H54 (cell line): ENCODE data around the gene SERPINA5.

Experiments
- DNase-seq: peaks from one replicate; pipeline ENCODE4 v3.0.0; 2011; ENCODE audit warnings: low spot score, mixed read lengths; ENCODE audit not compliant: insufficient read length
- FAIRE-seq: peaks from 3 replicates; lab custom pipeline; 2011; peaks lifted over from hg19 to GRCh38; lab: Jason Lieb, UNC
- POLR2A ChIP-seq: IDR thresholded peaks from 2 replicates; pipeline ENCODE4 v1.6.1; 2011; ENCODE audit warnings: low read depth, mild to moderate bottlenecking, low read length

SERPINA5 gene, protein sequence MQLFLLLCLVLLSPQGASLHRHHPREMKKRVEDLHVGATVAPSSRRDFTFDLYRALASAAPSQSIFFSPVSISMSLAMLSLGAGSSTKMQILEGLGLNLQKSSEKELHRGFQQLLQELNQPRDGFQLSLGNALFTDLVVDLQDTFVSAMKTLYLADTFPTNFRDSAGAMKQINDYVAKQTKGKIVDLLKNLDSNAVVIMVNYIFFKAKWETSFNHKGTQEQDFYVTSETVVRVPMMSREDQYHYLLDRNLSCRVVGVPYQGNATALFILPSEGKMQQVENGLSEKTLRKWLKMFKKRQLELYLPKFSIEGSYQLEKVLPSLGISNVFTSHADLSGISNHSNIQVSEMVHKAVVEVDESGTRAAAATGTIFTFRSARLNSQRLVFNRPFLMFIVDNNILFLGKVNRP

DNA sequence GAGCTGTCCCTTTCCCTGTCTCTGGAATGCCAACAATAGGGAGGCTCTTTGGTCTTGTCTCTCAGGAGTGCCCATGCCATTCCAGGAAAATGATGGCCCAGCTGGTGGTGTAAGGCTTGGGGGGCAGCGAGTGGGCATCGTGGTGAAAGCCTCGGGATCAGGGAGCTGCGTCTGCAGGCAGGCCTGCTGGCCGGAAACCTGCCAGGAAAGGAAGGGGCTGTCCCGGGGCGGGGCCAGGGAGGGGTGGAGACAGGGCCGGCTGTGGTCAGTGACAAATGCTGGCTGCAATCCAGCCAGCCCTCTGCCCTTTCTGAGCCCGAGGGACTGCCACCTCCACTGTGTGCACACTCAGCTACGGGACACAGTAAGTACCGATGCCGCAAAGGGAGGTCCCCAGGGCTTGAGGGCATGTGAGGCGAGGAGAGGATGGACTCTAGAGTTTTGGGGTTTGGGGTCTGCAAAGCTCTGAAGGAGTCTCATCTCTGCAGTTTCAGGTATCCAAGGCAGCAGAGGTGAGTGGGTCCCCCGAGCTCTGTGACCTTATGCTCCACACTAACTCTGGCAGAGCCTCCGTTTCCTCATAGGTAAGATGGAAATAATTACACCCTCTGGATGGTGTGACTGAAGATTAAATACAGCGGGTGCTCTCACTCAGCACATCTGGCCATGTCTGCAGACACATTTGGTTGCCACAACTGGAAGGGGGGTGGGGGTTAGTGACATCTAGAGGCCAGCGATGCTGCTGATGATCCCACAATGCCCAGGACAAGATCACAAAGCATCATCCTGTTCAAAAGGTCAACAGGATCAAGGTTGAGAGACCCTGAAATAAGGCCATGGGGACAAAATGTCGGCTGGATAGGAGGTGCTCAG, at the start of gene SERPINA5:
SERPINA5 (plus strand) TSS at position 300 of the 873 bp plus-strand sequence. CDS start 5,937 bp downstream, outside the sequence.
- DNase-seq (peak; percentile 34), FAIRE-seq (no peak)
- no peak for TF ChIP-seq POLR2A

DNA sequence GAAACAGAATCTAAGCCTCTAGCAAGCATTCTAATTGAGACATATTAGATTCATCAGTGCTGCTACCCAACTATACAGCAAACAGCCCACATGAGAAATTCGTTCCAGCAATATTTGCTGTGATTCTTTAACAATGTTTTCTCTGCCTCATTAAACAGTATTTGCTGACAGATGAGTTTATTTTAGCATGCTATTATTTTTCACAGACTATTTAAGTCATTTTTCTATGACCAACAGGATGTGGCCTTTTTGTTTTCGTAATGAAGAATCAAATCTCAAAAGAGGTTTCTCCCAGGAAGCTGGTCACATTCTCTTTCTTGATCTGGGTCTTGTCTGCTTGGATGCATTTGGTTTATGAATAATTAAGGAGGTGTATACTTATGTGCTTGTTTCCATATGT, 48.8 kb upstream of the SERPINA5 start:
- FAIRE-seq (no peak), DNase-seq (no peak)
- TF ChIP-seq POLR2A, result no peak

DNA sequence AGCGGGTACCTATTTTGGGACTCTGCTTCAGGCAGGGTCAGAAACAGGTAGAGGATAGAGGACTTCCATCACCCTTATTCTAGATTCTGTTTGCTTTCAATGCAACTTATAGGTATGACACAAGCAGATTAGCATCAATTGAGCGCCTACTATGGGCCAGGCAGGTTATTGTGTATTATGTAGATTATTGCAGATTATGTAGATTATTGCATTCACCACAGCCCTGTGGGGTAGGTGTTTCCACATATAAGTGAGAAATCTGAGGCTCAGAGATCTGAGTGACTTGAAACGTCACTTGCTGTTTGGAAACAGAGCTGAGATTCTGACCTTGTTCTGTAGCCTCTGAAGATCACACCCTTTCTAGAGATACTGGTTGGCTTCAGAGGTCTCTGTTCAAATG, 45.7 kb upstream of the SERPINA5 start:
- no peak for TF ChIP-seq POLR2A
- DNase-seq, result no peak
- no peak for FAIRE-seq

DNA sequence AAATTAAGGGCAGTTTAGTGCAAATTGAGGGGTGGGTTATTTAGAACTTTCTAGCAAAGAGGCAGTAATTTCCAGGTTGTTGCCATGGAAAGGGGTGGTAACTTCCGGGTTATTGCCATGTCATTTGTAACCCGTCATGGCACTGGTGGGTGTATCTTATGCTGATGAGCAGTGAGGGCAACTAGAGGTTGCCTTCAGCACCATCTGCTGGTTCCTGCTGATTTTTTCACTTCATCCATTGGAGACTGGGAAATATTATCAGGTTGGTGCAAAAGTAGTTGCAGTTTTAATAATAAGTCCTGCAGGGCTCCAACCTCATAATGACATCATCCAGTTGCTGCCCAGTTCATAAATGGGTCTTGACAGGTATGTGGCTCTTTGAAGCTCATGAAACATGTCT, 44.4 kb upstream of the SERPINA5 start:
- DNase-seq, result no peak
- TF ChIP-seq POLR2A, result no peak
- FAIRE-seq, result peak; percentile 33

DNA sequence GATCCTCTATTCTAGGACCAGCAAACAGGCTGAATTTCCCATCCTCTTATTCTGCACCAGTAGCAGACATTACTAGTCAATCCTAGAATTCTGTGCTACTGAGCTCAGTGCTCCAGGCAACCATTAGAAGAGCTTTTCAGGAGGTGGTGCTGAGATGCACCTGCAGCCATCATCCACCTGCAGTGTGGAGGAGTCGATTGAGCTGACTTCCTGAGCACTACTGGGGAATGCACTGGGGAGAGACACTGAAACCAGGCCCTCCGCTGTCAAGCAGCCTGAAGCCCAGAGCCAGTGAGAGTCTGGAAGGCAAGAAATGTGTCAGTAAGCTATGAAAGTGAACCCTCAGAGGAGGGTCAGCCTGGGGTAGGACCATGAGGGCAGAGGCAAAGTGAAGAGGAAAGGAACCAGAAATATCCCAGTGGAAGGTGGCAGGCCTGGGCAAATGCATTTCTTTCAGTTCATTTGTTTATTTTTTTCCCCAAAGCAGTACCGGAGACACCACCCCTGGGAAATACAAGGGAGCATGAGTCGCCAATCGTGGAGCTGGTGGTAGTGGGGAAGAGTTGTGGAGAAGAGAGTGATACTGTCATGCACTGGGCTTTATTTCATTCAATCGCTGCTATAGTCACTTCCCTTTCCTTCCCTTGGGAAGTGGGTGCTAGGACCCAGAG, 43.0 kb upstream of the SERPINA5 start:
- TF ChIP-seq POLR2A, result no peak
- FAIRE-seq, result no peak
- DNase-seq, result no peak

DNA sequence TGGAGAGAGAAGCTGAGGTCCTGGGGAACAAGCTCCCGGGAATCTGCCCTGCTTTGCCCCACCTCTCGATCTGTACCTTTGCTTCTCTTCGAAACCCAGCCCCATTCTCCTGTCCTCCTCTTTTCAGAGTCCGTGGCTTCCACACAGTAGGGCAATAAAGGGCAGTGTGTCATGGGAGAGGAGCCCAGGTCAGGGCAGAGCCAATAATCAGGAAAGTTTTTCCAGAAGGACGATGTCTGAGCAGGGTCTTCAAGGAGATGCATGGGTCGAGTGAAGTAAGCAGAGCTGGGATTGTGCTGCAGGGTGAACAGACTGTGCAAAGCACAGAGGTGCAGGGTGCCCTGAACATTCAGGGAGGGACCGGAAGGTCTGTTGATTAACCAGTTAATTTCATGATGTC, 42.0 kb upstream of the SERPINA5 start:
- no peak for TF ChIP-seq POLR2A
- no peak for FAIRE-seq

DNA sequence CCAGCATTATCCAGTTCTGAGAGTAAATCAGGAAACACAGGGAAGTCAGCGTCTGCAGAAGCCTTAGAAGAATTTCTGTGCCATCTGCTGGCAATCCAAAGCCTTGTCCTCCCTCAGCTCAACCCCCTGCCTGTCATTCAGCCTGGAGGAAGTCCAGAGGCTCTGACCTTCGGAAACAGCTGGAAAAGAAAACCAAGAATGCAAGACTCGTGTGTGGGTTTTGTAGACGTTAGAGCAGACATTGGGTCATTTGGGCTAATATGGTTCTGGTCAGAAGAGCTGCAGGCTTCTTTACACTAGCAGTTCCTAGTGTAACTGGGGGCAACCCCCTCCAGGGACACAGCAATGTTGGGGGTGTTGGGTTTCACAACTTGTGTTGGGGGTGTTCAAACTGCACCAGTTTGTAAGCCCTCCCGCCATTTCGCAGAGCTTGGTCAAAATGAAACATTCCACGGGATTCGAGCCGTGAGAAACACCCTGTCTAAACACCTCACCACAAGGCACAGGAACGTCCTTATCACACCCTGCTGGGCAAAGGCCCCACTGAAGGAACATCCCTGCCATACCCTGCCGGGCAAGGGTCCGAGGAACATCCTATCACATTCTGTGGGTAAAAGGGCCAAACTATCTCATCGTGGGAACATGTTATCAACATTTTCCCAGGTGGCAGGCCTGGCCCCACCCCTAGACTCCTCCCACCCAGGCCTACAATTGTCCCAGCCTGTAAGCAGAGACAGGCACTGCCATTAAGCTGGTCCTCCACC, 41.0 kb upstream of the SERPINA5 start:
- no peak for DNase-seq
- no peak for FAIRE-seq

More for the DNA sequence above, 42.0 kb upstream of the SERPINA5 start:
- no peak for DNase-seq

DNA sequence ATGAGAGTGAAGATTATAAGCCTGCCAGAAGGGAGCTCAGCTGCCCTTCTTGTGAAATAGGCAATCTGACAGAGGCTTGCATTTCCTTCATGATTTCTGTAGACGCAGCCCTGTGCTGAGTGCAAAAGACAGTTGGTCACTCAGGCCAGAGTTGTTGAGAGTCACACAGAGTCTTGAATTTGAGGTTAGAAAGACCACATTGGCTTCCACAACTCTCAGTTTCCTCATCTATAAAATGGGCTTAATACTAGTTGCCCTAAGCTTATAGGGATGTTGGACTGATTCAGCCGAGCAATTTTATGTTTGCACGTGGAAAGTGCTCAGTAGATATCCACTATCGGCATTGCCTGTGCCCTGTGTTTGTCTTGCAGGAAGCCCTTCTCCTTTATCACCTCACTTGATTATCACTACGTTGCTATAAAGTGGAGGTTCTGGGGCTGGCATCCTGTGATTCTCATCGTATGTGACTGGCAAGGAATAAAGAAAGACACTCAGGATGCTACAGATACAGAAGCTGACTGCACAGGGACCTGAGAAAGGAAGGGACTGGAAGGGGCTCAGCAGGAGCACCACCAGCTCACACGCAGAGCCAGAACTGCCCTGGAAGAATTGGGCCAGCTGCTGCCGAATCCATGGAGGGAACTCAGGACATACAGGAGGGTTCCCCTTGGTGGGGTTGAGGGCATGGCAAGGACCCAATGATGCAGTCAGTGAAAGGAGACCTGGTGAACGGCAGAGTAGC, 39.8 kb upstream of the SERPINA5 start:
- TF ChIP-seq POLR2A, result no peak
- no peak for FAIRE-seq

More for the DNA sequence above, 41.0 kb upstream of the SERPINA5 start:
- no peak for TF ChIP-seq POLR2A

DNA sequence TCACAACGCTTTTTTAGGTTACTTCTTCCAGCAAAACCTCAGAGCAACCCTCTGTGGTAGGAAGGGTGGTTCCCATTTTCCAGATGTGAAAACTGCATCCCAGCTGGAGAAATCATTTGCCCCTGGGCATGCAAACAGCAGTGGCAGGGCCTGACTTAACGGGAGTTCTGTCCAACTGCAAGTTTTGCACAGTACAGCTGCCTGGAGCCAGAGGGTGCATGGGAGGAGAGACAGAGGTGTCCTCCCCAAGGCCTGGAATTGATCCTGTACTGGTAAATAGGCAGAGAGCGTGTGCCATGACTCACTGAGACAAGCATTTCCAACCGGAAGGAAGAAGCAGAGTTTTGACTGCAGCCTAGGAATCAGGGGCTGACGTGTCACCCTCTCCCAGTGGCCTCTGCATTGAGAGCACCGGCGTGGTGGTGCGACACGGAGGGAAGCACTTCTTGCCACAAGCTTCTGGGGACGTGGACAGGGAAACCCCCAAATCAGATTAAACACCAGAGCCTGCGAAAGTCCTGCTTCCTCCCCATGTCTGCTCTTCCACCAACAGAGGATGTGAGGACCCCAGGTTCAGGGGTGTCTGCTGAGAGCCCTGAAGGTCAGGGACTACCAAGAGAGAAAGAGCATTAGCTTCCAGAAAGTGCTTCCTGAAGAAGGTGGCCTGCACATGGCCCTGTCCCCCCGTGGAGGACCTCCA, 39.0 kb upstream of the SERPINA5 start:
- DNase-seq, result peak; percentile 60
- peak; percentile 74 for FAIRE-seq

More for the DNA sequence above, 39.8 kb upstream of the SERPINA5 start:
- no peak for DNase-seq

DNA sequence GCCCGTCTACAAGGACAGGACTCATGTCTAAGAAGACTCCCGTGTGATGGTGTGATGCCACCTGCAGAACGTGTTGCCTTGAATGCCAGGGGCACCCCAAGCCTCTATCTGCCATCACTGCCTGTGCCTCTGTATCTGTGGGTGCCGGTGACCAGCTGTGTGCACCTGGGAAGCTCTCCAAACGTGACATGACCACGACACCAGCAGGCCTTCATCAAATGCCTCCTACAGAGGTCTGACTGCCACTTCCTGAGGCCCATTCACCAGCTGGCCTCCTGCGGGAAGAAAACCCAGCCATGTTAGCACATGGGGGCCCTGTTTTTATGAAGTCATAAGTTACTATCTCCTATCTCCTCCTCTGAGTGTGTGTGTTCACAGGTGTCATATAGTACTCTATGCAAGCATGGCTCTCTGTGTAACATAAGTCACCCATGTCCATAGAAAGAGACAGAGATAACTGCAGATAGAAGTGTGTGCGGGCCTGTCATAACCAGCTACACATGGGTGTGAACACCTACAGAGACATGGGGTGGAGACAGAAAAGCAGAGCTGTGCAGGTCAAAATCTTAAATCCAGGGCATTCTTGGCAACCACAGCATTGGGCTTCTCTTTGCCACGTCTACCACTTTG, 38.3 kb upstream of the SERPINA5 start:
- TF ChIP-seq POLR2A, result no peak
- FAIRE-seq (no peak), DNase-seq (no peak)

More for the DNA sequence above, 39.0 kb upstream of the SERPINA5 start:
- no peak for TF ChIP-seq POLR2A

DNA sequence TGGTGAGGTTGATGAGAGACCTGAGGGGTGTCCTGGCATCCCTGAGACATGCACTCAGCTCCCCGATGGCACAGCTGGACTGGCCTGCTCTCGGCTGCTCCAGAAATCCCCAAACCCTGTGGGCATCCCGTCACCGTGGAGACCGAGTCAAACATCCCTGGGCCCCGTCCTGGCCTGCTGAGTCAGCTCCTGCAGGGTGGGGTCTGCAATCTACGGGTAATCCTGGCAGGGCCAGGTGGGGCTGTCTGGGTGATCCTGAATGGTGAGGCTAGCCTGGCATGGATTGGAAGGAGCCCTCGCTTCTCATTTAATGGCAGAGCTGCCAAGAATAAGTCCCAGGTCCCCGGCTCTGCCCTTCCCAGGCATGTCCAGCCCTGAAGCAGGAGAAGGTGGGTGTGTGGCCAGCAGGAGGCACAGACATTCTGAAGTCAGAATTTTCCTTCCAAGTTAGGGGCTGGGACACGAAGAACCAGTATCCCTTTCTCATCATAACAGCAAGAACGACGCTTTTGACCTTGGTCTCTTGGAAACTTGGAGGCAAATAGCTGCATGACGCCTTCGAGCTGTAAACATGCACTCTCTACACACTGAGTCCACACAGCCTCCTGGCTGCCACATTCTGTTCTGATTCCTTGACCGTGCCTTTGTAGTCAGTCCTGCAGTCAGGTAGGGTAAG, 37.6 kb upstream of the SERPINA5 start:
- FAIRE-seq (no peak), DNase-seq (no peak)
- TF ChIP-seq POLR2A, result no peak
